H1 (cell line): ENCODE measurements around the gene RPS15. TPM values are rescaled to one million over a fixed set of nuclear protein-coding genes. Genes with fewer than 3 reads are reported as not detected.

Source experiments
- CREB1 ChIP-seq: IDR thresholded peaks from 2 replicates; pipeline ENCODE4 v1.6.1; 2012; ENCODE audit warnings: inconsistent platforms
- FOSL1 ChIP-seq: IDR thresholded peaks from 2 replicates; pipeline ENCODE4 v1.6.1; 2011; ENCODE audit warnings: mild to moderate bottlenecking, low read depth, low read length, moderate library complexity; ENCODE audit not compliant: insufficient read depth
- RBBP5 ChIP-seq: IDR thresholded peaks from 2 replicates; pipeline ENCODE4 v1.7.1; 2012; ENCODE audit warnings: low read depth, mild to moderate bottlenecking, inconsistent platforms, low read length, moderate library complexity, borderline replicate concordance
- RNF2 ChIP-seq: fragments of 200-900, 300-1000 bp; sonication (generic); IDR thresholded peaks from 2 replicates; pipeline ENCODE4 v1.7.1; 2016; ENCODE audit warnings: borderline replicate concordance, low read depth, mild to moderate bottlenecking, antibody characterized with exemption, low read length; ENCODE audit not compliant: poor library complexity, severe bottlenecking; ENCODE audit errors: missing control alignments
- YY1 ChIP-seq: IDR thresholded peaks from 2 replicates; pipeline ENCODE4 v1.6.1; 2011; ENCODE audit warnings: low read depth, mild to moderate bottlenecking, low read length
- polyA plus RNA-seq, 7 experiments: library from polyadenylated mRNA; depleted of rRNA in 3 of 7; stranded (reverse) in 5 of 7; unstranded in 2 of 7; fragments of >200 nt in 5 of 7; fragments of 200-250 nt in 2 of 7; gene quantifications; 1 replicate in 5 of 7; 2 replicates in 1 of 7; 4 replicates in 1 of 7; pipeline versions ENCODE4 v1.2.1 to v1.2.3, GENCODE V29; 2011 to 2013; ENCODE audit warnings: missing spikeins in 2 of 7, mixed read lengths in 2 of 7
- total RNA-seq: library from RNA; stranded (reverse); fragmentation: NEBNext Ultra II Directional; extraction: Animal tissue kit (Norgen Biotek cat#: 25700); gene quantifications from 2 replicates; pipeline ENCODE4 v1.2.1, GENCODE V29; 2021
- TF ChIP-seq, protein P1 (sequence below): IDR thresholded peaks from 2 replicates; pipeline ENCODE4 v1.6.1; 2011; ENCODE audit warnings: low read length, improper control_type of control experiment
- TF ChIP-seq, protein P2 (sequence below): fragments of 300-600 bp; sonication (generic); IDR thresholded peaks from 2 replicates; pipeline ENCODE4 v1.7.1; 2012; ENCODE audit warnings: low read length, moderate library complexity, mild to moderate bottlenecking, inconsistent platforms; ENCODE audit not compliant: insufficient replicate concordance

The RPS15 gene
- total and polyA plus RNA-seq, 2 of the 8 experiments (the other 6 are each of a cell fraction or from before 2014, with no cell fraction given): 1,562 to 3,890 TPM

- TF ChIP-seq CREB1 (no peak), RBBP5 (no peak), YY1 (no peak), FOSL1 (no peak), RNF2 (no peak)
- TF ChIP-seq, protein P1, sequence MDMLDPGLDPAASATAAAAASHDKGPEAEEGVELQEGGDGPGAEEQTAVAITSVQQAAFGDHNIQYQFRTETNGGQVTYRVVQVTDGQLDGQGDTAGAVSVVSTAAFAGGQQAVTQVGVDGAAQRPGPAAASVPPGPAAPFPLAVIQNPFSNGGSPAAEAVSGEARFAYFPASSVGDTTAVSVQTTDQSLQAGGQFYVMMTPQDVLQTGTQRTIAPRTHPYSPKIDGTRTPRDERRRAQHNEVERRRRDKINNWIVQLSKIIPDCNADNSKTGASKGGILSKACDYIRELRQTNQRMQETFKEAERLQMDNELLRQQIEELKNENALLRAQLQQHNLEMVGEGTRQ: no peak
- TF ChIP-seq, protein P2, sequence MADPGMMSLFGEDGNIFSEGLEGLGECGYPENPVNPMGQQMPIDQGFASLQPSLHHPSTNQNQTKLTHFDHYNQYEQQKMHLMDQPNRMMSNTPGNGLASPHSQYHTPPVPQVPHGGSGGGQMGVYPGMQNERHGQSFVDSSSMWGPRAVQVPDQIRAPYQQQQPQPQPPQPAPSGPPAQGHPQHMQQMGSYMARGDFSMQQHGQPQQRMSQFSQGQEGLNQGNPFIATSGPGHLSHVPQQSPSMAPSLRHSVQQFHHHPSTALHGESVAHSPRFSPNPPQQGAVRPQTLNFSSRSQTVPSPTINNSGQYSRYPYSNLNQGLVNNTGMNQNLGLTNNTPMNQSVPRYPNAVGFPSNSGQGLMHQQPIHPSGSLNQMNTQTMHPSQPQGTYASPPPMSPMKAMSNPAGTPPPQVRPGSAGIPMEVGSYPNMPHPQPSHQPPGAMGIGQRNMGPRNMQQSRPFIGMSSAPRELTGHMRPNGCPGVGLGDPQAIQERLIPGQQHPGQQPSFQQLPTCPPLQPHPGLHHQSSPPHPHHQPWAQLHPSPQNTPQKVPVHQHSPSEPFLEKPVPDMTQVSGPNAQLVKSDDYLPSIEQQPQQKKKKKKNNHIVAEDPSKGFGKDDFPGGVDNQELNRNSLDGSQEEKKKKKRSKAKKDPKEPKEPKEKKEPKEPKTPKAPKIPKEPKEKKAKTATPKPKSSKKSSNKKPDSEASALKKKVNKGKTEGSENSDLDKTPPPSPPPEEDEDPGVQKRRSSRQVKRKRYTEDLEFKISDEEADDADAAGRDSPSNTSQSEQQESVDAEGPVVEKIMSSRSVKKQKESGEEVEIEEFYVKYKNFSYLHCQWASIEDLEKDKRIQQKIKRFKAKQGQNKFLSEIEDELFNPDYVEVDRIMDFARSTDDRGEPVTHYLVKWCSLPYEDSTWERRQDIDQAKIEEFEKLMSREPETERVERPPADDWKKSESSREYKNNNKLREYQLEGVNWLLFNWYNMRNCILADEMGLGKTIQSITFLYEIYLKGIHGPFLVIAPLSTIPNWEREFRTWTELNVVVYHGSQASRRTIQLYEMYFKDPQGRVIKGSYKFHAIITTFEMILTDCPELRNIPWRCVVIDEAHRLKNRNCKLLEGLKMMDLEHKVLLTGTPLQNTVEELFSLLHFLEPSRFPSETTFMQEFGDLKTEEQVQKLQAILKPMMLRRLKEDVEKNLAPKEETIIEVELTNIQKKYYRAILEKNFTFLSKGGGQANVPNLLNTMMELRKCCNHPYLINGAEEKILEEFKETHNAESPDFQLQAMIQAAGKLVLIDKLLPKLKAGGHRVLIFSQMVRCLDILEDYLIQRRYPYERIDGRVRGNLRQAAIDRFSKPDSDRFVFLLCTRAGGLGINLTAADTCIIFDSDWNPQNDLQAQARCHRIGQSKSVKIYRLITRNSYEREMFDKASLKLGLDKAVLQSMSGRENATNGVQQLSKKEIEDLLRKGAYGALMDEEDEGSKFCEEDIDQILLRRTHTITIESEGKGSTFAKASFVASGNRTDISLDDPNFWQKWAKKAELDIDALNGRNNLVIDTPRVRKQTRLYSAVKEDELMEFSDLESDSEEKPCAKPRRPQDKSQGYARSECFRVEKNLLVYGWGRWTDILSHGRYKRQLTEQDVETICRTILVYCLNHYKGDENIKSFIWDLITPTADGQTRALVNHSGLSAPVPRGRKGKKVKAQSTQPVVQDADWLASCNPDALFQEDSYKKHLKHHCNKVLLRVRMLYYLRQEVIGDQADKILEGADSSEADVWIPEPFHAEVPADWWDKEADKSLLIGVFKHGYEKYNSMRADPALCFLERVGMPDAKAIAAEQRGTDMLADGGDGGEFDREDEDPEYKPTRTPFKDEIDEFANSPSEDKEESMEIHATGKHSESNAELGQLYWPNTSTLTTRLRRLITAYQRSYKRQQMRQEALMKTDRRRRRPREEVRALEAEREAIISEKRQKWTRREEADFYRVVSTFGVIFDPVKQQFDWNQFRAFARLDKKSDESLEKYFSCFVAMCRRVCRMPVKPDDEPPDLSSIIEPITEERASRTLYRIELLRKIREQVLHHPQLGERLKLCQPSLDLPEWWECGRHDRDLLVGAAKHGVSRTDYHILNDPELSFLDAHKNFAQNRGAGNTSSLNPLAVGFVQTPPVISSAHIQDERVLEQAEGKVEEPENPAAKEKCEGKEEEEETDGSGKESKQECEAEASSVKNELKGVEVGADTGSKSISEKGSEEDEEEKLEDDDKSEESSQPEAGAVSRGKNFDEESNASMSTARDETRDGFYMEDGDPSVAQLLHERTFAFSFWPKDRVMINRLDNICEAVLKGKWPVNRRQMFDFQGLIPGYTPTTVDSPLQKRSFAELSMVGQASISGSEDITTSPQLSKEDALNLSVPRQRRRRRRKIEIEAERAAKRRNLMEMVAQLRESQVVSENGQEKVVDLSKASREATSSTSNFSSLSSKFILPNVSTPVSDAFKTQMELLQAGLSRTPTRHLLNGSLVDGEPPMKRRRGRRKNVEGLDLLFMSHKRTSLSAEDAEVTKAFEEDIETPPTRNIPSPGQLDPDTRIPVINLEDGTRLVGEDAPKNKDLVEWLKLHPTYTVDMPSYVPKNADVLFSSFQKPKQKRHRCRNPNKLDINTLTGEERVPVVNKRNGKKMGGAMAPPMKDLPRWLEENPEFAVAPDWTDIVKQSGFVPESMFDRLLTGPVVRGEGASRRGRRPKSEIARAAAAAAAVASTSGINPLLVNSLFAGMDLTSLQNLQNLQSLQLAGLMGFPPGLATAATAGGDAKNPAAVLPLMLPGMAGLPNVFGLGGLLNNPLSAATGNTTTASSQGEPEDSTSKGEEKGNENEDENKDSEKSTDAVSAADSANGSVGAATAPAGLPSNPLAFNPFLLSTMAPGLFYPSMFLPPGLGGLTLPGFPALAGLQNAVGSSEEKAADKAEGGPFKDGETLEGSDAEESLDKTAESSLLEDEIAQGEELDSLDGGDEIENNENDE: no peak
Observed at GRCh38 chr19:1422360-1422759, 15.8 kb upstream of the RPS15 start (continued).
